CMK (cell line): ENCODE results near the gene MRPL37.
"Not testable (repeated sequence)": the region's sequence is repeated elsewhere in the genome, so short reads cannot be mapped to it uniquely, and the experiment has no call there.

ENCODE experiments used
- DNase-seq: peaks from one replicate; pipeline ENCODE4 v3.0.0-alpha.2; 2010; ENCODE audit warnings: low read depth

The MRPL37 gene

GRCh38 chr1:54199765-54200518 lies at the start of gene MRPL37, which contains the start of gene CYB5RL:
MRPL37 (plus strand) TSS chr1:54200167; CDS start chr1:54200244, 77 bp downstream.
CYB5RL (minus strand) TSS chr1:54200030; CDS start chr1:54195616, 4,414 bp downstream.
- DNase-seq = peak; percentile 99

DNA sequence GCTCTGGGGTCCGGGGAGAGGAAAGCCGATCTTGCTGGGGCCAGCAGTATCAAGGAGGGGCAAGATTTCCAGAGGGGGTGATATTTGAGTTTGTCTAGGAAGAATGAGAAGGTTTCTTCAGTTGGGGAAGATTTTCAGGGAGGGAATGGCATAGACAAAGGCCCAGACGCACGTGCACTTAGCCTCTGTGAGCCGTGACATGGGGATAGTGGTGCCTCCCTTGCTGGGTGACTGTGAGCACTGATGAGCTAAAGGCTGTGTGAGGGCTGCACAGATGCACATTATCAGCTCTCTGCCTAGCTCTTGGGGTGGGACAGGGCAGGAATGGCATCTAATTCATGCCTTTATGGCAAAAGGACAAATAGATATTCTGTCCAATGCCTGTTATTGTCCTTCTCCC lies 49.0 kb upstream of the MRPL37 start:
- no peak for DNase-seq

- no peak for DNase-seq
Measured at GRCh38 chr1:54152696-54153095, 47.3 kb upstream of the MRPL37 start, which contains the start of gene CDCP2. CDCP2 (minus strand) TSS chr1:54153000; CDS start chr1:54152922, 78 bp downstream.

DNA sequence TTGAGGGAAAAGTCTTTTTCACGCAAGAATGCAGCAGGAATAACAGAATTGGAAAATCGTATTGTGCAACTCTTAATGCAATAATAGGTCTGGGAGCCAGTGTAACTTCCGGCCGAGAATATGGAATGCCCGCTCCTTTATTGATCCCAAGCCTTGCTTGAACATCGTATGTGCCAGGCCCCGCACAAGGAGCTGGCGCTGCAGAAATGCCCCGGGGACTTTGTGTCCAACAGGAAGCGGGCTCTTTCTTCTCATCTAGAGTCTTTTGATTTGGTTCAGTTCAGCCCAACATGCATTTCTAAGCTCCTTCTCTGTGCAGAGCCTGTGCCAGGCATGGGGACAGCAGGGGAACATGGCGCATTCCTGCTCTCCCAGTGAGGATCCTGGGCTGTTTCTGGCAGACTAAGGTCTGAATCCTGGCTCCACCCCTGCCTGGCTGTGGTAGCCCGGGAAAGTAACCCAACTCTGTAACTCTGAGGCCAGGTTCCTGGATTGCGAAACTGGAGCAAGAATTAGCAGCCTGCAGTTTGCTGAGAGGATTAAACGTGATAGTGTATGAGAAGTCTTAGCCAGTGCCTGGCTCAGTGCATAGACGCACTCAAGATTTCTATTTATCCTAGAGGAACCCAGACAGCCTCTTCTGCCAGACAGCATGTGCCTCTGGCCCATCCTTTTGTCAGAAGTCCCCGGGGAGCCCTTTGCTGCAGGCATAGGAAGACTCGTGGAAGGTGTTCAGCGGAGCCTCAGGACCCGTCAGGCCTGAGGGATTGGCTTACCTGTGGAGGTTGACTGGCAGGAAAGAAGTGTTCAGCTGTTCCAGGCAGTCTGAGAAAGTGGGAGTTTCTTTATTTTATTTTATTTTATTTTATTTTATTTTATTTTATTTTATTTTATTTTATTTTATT lies 46.2 kb upstream of the MRPL37 start:
- DNase-seq = no peak

DNA sequence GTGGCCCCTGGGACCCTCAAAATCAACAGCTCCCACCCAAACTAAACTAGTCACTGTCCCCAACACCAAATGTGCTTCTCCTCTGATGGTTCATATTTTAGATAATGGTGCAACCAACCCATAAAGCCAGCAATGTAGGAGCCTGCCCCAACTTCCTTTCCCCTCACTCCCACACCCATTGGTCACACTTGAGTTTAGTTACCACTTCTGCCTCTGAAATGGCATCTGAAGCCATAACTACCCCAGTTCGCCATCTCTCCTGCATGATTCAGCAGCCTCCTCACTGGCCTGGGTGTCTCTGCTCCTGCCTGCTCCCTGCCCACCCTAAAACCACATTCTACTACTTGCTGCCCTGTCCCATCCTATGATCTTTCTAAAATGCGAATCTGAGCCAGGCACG lies 43.8 kb upstream of the MRPL37 start:
- DNase-seq = no peak

DNA sequence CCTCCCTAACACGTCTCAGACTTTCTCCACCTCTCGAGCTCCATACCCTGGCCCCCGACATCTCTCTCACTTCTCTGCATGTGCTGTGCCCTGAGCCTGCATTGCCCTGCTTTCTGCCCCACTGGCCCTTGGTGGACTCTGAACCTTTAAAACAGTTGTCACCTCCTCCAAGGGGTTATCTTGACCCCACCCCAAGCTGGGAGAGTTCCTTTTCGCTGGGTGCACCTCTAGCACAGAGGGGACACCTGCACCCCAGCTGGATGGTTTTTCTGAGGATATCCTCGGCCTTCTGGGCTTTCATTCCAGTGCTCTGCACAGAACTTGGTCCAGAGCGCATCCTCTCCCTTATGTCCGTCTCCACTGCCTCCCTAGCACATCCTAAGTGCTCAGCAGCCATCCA lies 43.0 kb upstream of the MRPL37 start:
- no peak for DNase-seq

DNA sequence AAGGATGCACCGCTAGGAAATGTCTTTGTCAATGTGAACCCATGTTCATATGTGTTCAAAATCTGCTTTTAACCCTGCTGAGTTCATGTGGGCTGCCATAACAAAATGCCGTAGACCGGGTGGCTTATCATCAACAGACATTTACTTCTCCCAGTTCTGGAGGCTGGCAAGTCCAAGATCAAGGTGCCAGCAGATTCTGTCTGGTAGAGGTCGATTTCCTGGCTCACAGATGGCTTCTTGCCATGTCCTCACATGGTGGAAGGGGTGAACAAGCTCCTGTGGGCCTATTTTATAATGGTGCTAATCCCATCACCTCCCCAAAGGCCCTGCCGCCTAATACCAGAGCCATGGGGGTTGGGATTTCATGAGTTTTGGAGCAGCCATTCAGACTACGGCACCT lies 42.6 kb upstream of the MRPL37 start:
- DNase-seq = no peak

- DNase-seq = no peak
Measured at GRCh38 chr1:54158071-54158470, 41.9 kb upstream of the MRPL37 start.

- DNase-seq = no peak
Measured at GRCh38 chr1:54159733-54160316, 40.1 kb upstream of the MRPL37 start.

DNA sequence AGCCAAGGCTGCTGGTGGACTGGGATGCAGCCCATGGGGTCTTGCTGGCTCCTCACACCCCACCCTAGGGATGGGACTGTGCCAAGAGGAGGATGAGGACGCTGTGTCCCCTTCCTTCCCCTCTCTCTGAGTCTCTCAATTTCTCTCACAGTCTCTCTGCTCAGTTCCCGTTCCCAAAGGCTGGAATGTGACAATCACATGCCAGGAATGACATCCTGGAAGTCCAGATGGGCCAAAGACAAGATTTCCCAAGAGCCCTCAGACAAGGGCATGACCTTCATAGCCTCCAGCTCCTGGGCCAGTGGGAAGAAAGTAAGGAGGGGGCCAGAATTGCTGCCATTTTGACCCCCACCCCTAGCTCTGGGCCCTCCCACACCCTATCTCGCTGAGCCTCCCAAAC lies 39.6 kb upstream of the MRPL37 start:
- DNase-seq = no peak

- no peak for DNase-seq
Measured at GRCh38 chr1:54161495-54162168, 38.3 kb upstream of the MRPL37 start.

- DNase-seq = no peak
Measured at GRCh38 chr1:54163051-54163450, 36.9 kb upstream of the MRPL37 start.

- DNase-seq = no peak
Measured at GRCh38 chr1:54163573-54163972, 36.4 kb upstream of the MRPL37 start.

DNA sequence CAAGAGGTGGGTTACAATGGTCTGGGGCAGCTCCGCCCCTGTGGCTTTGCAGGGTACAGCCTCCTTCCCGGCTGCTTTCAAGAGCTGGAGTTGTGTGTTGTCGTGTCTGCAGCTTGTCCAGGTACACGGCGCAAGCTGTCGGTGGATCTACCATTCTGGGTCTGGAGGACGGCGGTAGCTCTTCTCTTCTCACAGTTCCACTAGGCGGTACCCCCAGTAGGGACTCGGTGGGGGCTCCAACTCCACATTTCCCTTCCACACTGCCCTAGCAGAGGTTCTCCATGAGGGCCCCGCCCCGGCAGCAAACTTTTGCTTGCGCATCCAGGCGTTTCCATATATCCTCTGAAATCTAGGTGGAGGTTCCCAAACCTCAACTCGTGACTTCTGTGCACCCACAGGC lies 34.8 kb upstream of the MRPL37 start:
- no peak for DNase-seq

DNA sequence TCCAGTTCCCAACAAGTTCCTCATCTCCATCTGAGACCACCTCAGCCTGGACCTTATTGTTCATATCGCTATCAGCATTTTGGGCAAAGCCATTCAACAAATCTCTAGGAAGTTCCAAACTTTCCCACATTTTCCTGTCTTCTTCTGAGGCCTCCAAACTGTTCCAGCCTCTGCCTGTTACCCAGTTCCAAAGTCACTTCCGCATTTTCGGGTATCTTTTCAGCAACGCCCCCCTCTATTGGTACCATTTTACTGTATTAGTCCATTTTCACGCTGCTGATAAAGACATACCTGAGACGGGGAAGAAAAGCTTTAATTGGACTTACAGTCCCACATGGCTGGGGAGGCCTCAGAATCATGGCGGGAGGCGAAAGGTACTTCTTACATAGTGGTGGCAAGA lies 33.6 kb upstream of the MRPL37 start:
- DNase-seq = not testable (repeated sequence)

- no peak for DNase-seq
Measured at GRCh38 chr1:54167422-54168139, 32.4 kb upstream of the MRPL37 start.

- DNase-seq = no peak
Measured at GRCh38 chr1:54168206-54168965, 31.6 kb upstream of the MRPL37 start.

DNA sequence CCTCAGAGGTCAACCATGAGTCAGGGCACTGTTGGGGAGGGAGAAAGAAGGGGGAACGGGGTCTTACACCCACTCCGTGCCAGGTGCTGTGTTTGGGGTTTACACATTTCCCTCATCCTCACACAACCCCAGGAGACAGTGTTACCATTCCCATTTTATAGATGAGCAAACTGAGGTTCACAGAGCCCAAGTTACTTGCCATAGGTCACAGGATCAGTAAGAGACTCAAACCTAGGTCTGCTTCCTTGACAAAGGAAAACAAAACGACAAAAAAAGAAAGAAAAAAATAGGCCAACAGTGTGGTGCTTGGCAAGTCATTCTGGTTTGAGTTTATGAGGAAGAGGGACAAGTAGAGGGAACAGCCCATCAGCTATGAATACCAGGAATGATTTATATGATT lies 30.9 kb upstream of the MRPL37 start:
- DNase-seq = no peak

GRCh38 chr1:54171016-54171415 lies 29.0 kb upstream of the MRPL37 start:
- DNase-seq = no peak

- no peak for DNase-seq
Measured at GRCh38 chr1:54171606-54172005, 28.4 kb upstream of the MRPL37 start.
